ENCODE data around the gene GRK3.

DNA sequence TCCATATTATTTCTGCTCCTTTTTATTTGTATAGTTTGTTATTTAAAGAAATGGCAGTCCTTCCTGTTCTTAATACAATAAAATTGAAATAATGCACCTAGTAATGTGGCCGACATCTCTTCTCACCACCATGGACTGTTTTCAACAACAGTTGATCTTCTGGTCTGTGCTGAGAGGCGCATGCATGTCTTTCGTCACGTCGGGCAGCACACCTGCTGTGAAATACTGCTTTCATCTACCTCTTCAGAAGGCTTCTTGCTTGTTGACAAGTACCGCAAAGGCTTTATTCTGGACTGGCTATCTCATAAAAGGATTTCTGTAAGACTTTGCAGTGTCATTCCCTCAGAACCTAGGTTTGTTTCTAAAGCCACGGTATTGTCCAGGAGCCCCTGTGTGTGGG, 163.6 kb downstream of the GRK3 start:
- TF ChIP-seq, protein P1, sequence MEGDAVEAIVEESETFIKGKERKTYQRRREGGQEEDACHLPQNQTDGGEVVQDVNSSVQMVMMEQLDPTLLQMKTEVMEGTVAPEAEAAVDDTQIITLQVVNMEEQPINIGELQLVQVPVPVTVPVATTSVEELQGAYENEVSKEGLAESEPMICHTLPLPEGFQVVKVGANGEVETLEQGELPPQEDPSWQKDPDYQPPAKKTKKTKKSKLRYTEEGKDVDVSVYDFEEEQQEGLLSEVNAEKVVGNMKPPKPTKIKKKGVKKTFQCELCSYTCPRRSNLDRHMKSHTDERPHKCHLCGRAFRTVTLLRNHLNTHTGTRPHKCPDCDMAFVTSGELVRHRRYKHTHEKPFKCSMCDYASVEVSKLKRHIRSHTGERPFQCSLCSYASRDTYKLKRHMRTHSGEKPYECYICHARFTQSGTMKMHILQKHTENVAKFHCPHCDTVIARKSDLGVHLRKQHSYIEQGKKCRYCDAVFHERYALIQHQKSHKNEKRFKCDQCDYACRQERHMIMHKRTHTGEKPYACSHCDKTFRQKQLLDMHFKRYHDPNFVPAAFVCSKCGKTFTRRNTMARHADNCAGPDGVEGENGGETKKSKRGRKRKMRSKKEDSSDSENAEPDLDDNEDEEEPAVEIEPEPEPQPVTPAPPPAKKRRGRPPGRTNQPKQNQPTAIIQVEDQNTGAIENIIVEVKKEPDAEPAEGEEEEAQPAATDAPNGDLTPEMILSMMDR (IDR thresholded peaks at IDR 0.05; ENCODE audit: low read length), result no peak
- no peak for TF ChIP-seq EZH2 (IDR thresholded peaks at IDR 0.05; ENCODE audit: borderline replicate concordance, low read length)
